Glomerular endothelial cell (primary cell): ENCODE measurements around the gene CMTM4. TPM values are rescaled to one million over a fixed set of nuclear protein-coding genes. Genes with fewer than 3 reads are reported as not detected.
A peak's percentile ranks its signal among the peaks of the same experiment; 100 is the strongest.
"Not testable (repeated sequence)": the region's sequence is repeated elsewhere in the genome, so short reads cannot be mapped to it uniquely, and the experiment has no call there.

Experiments
- DNase-seq: peaks from one replicate; pipeline ENCODE4 v3.0.0-alpha.2; 2011; ENCODE audit warnings: low read depth, low spot score; ENCODE audit errors: extremely low read depth
- total RNA-seq: library from RNA; depleted of rRNA; stranded (reverse); fragments of >200 nt; gene quantifications from 2 replicates; pipeline ENCODE4 v1.2.3, GENCODE V29; 2015

Gene CMTM4
- total RNA-seq, 1 donor from 2014 or later, result 9.8 TPM

DNA sequence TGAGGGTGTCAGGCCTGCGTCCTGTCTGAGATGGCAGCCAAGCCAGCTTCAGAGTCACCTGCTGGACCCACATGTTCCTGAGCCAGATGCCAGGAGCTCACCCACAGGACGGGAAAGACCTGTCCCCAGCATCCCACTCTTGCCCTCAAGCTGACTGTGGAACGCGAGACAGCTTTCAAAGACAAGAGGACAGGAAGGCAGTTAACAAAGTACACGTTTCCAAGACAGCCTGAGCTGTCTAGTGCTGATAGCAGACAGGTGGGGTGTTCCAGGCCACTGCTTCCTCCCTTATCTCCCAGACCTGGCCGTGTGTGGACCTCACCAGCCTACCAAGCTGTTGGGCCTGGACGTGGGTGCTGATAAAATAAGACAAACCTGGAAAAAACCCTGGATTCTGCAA is 78.8 kb downstream of the CMTM4 start:
- DNase-seq, result no peak

DNA sequence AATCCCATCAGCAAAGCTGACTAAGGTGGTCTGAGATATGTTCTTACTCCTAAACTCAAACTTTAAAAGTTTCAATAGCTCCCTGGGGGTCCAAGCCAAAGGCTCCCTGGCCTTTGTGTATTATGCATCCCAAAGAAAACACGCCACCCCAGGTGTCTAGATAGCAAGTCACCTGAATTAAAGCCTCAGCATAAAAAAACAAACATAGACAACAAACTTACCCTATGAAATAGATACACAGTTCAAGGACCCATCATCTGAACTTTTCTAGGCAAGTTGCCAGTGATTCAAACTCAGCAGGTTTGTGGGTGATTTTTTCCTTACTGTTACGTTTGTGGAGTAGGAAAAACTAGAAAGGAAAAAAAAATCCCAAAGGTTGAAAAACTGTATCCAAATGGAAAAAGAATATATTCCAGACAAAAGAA is 79.5 kb downstream of the CMTM4 start:
- no peak for DNase-seq

DNA sequence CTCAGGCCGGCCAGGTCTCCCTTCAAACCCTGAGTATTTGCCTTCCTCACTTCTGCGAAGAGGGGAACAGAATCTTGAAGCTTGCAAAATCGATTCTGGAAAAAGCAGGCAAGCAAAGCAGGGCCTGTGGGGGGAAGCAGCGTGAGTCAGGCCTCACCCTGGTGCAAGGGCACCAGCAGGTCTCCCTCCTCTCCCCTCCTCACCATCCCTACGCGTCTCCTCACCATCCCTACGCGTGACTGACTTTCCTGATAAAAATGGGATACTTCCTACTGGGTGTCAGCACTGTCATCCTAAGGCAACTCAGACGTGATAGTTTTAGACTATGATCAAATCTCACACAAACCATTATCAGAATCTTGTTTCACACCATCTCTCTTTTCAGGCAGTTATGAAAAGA is 80.0 kb downstream of the CMTM4 start:
- DNase-seq, result no peak

DNA sequence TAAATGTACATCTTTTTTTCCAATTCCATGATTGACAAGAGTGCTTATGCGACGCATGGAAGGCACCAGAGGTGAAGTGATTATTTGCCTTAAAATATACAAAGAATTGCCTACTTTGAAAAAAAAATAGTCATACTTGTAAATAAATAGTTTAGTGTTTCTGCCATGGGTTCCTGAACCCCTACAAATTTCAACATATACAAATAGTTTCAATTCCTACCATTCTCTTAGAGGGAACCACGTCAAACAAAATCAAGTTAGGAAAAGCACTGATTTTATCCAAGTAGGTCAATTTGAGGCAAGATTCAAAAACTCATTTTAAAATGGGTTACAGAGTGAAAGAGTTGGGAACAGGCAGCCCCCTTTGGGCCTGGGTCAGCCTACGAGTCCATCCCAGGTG is 80.4 kb downstream of the CMTM4 start:
- no peak for DNase-seq

DNA sequence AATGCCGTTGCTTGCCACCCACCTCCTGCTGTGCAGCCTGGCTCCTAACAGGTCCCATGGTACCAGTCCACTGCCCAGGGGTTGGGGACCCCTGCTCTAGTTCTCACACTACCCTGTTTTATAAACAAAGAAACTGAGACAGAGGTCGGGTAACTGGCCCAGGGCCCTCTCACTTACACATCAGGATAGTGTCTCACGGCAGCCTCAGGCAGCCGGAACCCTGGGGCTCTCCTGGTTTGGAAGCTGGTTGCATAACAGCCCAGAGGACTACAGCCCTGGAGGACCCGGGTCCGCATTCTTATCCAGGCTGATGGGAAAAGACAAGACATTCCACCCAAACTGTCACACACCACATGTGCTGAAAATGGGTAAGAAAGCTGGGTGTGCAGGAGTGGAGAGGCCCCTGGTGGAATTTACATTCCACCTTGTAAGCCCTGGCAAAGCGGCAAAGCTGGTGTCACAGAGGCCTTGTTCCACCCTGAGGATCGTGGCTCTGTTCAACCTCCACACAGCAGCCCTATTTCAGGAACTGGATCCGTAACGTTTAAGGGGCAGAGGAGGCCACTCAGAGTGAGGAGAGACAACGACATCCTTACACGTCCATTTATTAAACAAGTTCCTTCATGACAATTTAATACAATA is 82.3 kb downstream of the CMTM4 start:
- no peak for DNase-seq

DNA sequence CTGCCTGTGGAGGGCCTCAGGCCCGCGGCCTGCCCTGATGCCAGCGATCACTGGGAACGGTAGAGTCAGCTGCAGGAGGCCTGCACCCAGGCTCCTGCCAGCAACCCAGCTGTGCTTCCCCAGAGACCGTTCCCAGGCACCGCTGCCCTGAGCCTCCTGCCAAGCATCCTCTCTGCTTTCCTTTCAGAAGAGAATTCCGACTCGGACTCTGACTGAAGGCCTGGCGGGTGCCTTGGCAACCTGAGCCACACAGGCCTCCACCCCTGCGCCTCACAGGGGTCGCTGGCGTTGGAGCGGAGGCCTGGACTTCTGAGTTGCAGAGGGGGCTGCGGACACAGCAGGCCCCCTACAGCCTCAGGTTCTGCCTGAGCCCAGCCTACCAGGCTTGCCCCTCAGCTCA is 84.1 kb downstream of the CMTM4 start:
- DNase-seq, result no peak

DNA sequence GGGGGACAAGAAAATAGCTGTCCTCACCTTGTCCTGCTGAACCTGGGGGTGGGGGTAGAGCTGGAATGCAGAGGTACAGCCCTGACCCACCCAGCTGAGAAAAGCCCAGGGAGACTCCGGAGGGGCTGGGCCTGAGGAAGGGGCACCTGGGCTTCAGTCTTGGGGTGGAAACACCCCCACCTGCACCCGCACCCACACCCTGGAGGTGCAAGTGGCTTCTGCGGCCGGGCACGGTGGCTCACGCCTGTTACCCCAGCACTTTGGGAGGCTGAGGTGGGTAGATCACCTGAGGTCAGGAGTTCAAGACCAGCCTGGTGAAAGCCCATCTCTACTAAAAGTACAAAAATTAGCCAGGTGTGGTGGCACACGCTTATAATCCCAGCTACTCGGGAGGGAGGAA is 84.6 kb downstream of the CMTM4 start:
- not testable (repeated sequence) for DNase-seq

DNA sequence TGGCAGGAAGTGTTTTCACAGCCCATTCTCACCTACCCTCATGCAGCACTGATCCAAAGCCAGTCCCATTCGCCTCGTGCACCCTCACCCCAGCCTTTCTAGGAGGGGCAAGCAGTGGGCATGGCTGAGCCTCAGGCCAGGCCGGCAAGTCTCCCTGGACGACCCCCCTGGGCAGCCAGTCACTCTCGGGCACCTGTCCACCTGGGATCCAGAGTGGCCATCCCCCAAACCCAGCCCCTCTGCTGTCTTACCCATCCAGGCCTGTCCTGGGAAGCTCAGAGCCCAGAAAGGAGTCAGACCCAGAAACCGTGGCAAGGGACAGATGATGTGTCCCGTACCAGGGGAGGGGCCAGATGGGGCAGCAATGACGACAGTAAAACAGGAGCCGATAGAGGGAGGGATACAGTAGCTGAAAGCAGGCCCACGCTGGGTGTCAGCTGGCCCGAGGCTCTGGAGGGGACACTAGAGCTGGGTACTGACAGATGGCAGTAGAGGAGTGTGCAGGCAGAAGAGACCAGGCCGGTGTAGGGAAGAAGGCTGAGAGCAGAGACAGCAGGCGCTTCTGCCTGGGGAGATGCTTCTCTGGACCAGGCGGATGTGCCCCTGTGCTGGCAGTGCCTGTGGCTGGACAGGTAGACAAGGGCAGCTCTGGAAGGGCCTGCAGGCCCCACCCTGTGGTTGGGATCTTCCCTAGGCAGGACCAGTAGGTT is 86.3 kb downstream of the CMTM4 start:
- DNase-seq, result no peak

DNA sequence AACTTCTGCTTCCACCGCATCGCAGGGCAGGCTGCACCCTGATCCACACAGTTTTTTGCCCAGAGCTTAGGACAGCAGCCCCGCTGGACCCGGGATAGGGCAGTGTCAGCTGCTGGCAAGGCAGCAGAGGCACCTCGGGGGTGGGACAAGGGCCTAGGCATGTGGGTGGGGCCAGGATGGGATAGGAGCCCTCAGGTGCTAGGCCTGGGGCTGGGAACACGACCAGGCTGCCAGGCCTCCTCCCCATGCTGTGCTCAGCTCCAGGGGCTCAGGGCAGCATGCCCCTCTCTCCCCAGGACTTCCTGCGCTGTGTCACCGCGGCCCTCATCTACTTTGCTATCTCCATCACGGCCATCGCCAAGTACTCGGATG is 87.4 kb downstream of the CMTM4 start:
- DNase-seq, result no peak

DNA sequence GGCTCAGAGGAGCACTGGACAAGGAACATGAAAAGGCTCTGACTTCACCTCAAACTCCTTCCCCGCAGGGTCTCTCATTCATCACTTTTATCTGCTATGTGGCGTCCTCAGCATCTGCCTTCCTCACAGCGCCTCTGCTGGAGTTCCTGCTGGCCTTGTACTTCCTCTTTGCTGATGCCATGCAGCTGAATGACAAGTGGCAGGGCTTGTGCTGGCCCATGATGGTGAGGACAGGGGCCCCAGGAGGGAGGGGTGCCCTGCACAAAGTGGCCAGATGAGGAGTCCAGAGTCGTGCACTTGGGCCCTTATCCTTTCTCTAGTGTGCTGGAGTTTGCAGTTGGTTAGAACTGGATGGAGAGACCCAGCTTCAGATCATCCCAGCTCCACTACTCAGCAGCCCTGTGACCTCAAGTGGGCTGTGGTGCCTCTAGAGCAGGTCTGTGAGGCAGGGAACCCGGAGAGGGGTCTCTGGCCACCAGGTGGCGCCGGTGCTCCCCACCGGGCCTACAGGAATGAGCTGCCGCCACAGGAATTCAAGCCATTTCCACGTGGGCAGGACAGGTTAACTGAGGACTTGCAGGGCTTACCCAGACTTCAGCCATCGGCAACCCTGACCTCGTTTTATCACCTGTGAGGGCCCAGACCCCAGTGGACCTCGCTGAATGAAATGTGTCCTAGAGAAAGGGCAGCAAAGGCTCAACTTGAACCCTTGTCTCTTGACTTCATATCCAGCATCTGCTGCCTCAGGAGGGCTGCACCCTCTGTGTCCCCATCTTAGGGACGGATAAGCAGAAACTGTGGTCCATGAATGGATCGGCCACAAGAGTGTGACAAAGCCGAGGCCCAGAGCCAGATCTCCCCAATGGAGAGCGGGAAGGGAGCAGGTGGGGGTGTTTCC is 88.1 kb downstream of the CMTM4 start:
- peak; percentile 33 for DNase-seq

DNA sequence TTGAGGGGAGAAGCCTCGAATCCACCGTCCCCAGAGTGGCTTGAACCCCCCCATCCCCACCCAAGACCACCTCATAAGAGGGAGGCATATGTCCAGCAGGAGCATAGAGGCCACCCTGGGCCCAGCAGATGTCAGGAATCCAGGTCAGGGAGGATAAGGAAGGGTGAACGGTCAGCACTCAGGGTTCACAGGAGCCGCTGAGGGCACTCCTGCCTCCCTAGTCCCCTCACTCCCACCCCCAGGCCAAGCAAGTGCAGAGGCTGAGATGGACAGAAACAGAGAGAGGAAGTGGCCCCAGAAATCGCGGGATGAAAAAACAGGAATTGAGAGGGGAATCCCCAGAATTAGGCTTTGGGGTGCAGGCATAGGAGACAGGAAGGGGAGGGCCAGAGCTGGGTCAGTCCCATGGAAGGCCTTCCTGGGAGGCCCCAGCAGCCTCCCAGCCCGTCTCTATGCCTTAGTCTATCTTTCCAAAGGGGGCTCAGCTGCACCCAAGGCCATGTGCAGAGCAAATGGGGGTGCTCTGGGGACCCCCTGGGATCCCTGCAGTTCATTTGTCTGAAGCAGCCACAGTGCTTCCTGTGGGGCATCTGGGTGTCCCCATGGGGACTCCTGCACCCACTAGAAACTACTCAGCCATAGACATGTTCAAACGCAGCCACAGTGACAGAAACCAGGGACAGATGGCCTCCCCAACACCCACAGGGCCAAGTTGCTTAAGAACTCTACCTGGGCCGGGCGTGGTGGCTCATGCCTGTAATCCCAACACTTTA is 90.4 kb downstream of the CMTM4 start:
- no peak for DNase-seq

DNA sequence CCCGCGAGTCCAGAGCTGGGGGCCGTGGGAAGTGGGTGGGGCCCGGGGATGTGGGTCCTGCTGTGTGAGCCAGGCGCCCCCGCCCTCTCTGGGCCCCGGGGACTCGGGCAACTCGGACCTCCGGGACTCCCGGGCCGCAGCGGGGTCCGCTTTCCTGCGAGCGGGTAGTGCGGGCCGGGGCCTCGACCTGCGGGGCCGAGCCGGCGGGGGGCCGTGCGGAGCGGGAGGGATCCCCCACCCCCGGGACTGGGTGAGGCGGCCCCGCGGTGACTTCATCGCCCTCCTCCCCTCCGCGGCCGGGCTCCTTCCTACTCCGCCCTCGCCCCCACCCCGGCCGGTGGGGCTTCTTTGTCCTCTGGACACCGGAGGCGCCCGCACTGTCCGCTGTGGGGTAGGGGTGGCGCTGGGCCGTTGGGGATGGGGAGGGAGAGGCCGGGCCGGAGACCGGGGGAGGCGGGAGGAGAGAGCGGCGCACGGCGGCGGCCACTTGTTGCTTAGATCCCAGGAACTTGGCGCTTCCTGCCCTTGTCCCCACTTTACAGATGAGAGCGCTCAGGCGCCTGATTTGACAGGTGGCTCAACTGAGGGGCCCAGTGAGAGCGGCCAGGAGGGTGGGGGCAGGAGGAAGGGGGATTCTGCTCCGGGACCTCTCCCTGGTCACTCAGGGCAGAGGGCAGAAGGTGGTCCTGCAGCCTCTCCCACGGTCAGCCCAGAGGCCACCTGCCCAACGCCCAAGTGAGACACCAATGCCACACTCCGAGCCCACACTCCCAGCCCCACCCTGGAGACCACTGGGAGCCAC is 91.2 kb downstream of the CMTM4 start:
- DNase-seq, result no peak

DNA sequence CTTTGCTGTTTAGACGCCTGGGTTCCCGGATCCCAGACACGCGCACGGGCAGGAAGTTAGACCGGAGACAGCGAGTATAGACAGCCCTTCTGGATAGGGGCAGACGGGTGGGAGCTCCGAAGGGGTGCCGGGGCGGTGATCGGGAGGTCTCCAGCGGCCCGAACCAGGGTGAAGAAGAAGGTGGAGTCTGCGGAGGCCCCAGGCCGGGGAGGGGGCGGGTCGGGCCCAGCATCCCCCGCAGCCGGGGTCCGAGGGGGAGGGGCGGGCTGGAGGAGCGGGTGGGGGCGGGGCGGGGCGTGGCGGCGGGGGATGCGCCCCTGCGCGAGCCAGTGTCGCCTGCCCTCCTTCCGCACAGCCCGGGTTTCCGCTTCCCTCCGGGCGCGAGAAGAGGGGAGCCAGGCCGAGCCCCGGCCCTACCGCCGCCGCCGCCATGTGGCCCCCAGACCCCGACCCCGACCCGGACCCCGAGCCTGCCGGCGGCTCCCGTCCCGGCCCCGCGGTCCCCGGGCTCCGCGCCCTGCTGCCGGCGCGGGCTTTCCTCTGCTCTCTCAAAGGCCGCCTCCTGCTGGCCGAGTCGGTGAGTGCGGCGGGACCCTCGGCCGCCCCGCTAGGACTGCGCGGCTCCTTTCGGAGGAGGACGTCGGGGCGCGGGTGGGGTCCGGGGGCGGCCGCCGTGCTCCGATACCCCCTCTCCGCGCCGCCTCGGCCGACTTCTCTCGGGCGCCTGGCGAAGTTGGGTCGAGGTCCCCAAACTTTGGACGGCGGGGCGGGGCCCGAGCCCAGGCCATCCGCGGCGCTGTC is 92.0 kb downstream of the CMTM4 start, which contains the start of gene CMTM3:
Gene CMTM3 (plus strand): TSS at position 329 of the 801 bp plus-strand sequence. CDS start 102 bp downstream, at position 431.
- no peak for DNase-seq

DNA sequence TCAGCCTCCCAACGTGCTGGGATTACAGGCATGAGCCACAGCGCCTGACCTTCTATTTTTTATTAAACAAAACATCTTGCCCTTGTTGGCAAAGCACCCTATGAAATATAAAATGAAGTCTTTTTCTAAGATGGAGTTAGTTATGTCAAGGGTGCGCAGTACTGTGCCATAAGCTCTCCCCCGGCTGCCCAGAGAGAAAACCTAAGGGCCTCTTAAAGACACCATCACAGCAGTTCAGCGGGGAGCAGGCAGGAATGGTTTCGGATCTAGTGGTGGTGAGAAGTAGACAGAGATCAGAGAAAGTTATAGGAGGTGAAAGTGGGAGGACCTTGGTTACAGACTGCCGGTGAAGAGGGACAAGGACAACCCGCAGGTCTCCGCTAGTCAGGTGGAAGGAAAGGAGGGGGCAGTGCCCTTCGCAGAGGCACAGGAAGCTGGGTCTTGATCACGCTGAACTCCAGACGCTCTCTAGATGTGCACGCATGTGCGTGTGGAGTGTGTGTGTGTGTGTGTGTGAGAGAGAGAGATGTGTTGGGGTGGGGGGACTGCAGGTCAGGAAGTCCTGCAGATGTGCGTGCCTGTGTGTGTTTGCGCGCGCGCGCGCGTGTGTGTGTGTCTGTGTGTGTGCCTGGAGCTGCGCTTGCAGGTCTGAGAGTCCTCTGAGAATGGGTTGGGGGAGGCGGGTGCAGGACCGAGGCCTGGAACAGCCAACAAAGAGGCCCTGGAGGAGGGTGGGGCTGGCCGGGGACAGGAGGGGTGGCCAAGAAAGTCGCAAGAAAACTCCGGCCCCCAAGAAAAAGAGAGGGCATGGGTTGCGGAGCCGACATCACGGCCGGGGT is 92.8 kb downstream of the CMTM4 start:
- DNase-seq, result no peak

DNA sequence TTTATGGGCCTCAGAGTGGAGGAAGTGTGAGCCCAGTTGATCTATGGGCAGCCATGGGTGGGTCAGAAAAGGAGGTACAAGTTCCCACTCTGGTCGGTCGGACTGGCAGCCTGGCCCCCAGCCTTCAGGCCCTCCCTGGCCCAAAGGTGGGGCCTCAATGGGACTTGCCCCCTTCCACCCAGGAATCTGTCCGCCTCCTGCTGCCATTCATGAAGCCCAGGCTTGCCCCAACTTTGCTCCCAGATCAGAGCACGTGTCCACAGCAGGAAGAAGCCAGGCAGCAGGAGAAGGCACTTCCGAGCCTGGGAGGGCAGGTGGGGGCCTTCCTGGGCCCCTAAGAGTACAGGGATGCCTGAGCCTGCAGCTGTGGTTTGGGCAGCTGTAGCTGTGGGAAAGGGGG is 95.1 kb downstream of the CMTM4 start:
- DNase-seq, result no peak

DNA sequence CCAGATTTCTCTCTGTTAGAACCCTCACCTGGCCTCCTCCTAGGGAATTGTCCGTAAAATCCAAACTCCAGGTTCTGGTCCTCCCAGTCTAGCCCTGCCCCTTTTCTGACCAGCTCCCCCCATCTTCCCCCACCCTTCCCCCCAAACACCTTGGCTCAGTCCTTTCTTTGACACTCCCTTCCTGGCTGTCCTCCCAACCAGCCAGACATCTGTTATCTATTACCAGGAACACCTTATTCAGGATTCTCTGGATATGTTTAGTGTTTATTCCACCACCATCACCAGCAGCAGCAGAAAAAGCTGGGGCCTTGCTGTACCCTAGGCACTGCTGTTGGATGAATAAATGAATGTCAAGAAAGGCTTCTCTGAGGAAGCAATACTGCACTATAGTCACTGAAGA is 96.1 kb downstream of the CMTM4 start:
- DNase-seq, result no peak

DNA sequence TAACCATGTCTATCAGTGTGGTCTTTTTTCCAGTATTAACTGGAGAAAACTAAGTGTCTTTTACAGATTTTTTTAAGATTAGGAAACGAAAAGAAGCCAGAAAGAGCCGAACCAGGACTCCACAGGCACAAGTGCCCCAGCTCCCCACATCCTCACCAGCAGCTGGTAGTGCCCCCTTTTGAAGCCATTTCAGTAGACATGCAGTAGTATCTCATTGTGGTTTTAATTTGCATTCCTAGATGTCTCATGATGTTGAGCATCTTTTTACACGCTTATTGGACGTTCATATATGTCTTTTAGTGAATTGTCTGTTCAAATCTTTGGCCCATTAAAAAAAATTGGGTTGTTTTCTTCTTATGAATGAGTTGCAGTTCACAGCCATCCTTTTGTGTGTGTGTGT is 96.8 kb downstream of the CMTM4 start:
- DNase-seq, result no peak

DNA sequence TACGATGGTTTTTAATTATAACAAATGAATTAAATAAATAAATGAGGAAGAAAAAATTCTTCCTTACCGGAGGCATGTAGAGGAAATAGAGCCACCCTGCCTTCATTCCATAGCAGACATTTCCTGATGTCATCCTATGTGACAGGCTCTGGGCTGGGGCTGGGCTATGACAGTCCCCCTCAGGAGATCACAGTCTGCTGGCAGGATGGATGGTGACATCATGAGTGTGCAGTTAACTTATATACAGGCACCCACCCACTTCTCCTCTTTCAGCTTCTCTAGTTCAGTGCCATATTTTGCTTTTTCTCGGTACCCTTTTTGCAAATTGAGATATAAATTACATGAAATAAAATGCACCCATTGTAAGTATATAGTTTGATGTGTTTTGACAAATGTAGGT is 98.4 kb downstream of the CMTM4 start:
- DNase-seq, result no peak
